ENCODE results near the gene SCN4B.

DNA sequence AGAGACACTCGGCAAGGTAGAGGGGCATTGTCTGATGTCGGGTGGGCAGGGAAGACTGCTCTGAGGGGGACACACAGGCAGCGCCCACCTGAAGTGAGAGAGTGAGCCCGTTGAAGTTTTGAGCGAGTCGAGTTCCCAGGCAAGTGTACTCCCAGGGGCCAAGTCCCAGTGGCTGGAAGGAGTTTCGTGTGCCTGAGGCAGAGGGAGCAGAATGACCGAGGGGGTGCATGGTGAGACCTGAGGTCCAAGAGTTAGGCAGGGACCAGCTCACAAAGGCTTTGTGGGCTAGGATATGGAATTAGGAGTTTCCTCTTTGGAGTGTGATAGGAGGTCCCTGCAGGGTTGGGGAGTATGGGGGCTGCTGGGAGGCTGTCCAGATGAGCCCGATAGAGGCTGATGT is 17.6 kb upstream of the SCN4B start:
- TF ChIP-seq CTCF (IDR thresholded peaks at IDR 0.05; ENCODE audit: low read depth, low read length, missing input control), result no peak
- no peak for TF ChIP-seq MAX (IDR thresholded peaks at IDR 0.05)
- no peak for TF ChIP-seq GABPA (IDR thresholded peaks at IDR 0.05 in 1 of 2, conservative IDR thresholded peaks at IDR 0.05 in 1 of 2)
- no peak for TF ChIP-seq RAD21 (IDR thresholded peaks at IDR 0.05)
- TF ChIP-seq SP1 (IDR thresholded peaks at IDR 0.05), result no peak
- TF ChIP-seq, protein P1, sequence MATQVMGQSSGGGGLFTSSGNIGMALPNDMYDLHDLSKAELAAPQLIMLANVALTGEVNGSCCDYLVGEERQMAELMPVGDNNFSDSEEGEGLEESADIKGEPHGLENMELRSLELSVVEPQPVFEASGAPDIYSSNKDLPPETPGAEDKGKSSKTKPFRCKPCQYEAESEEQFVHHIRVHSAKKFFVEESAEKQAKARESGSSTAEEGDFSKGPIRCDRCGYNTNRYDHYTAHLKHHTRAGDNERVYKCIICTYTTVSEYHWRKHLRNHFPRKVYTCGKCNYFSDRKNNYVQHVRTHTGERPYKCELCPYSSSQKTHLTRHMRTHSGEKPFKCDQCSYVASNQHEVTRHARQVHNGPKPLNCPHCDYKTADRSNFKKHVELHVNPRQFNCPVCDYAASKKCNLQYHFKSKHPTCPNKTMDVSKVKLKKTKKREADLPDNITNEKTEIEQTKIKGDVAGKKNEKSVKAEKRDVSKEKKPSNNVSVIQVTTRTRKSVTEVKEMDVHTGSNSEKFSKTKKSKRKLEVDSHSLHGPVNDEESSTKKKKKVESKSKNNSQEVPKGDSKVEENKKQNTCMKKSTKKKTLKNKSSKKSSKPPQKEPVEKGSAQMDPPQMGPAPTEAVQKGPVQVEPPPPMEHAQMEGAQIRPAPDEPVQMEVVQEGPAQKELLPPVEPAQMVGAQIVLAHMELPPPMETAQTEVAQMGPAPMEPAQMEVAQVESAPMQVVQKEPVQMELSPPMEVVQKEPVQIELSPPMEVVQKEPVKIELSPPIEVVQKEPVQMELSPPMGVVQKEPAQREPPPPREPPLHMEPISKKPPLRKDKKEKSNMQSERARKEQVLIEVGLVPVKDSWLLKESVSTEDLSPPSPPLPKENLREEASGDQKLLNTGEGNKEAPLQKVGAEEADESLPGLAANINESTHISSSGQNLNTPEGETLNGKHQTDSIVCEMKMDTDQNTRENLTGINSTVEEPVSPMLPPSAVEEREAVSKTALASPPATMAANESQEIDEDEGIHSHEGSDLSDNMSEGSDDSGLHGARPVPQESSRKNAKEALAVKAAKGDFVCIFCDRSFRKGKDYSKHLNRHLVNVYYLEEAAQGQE (IDR thresholded peaks at IDR 0.05), result no peak
- TF ChIP-seq HNF4G (IDR thresholded peaks at IDR 0.05), result no peak
- TF ChIP-seq JUND (IDR thresholded peaks at IDR 0.05), result no peak
- no peak for TF ChIP-seq YY1 (IDR thresholded peaks at IDR 0.05)
